Neural cell (in vitro differentiated cells): ENCODE measurements around the gene C1orf74. TPM values are rescaled to one million over a fixed set of nuclear protein-coding genes. Genes with fewer than 3 reads are reported as not detected.

Source experiments
- H2AFZ ChIP-seq: fragments of 200-600, 300-800 bp; sonication (generic), shearing (Covaris generic); 2 replicates; pipeline ENCODE4 v1.6.0; 2014; ENCODE audit warnings: low read depth, mild to moderate bottlenecking, antibody characterized with exemption, low read length, moderate library complexity
- H3F3A ChIP-seq: fragments of 200-600 bp; shearing (Covaris generic); 2 replicates; pipeline ENCODE4 v1.6.1; 2016; ENCODE audit warnings: mild to moderate bottlenecking, moderate library complexity, mixed read lengths, antibody characterized with exemption, low read length; ENCODE audit not compliant: insufficient read depth, poor library complexity, severe bottlenecking
- H3K27ac ChIP-seq: fragments of 200-600, 300-800 bp; sonication (generic), shearing (Covaris generic); 2 replicates; pipeline ENCODE4 v1.5.1; 2014; ENCODE audit warnings: mild to moderate bottlenecking, low read length, moderate library complexity
- H3K27me3 ChIP-seq: fragments of 300-800, 200-600 bp; sonication (generic), shearing (Covaris generic); 2 replicates; pipeline ENCODE4 v1.6.0; 2014; ENCODE audit warnings: mild to moderate bottlenecking, low read depth, low read length, moderate library complexity; ENCODE audit not compliant: insufficient read depth
- H3K36me3 ChIP-seq: fragments of 300-800, 200-600 bp; sonication (generic), shearing (Covaris generic); 2 replicates; pipeline ENCODE4 v1.5.1; 2014; ENCODE audit warnings: mild to moderate bottlenecking, antibody characterized with exemption, low read length, moderate library complexity; ENCODE audit not compliant: insufficient read depth
- H3K4me2 ChIP-seq: fragments of 300-800, 200-600 bp; sonication (generic), shearing (Covaris generic); 2 replicates; pipeline ENCODE4 v1.6.0; 2014; ENCODE audit warnings: mild to moderate bottlenecking, low read length
- H3K4me3 ChIP-seq: fragments of 300-800, 200-600 bp; sonication (generic), shearing (Covaris generic); 2 replicates; pipeline ENCODE4 v1.5.1; 2014; ENCODE audit warnings: mild to moderate bottlenecking, low read length, moderate library complexity
- H3K79me2 ChIP-seq: fragments of 200-600 bp; shearing (Covaris generic); replicated peaks from 2 replicates; pipeline ENCODE4 v1.6.0; 2014; ENCODE audit warnings: mild to moderate bottlenecking, low read length, moderate library complexity; ENCODE audit not compliant: insufficient read depth
- H3K9ac ChIP-seq: fragments of 300-800, 200-600 bp; sonication (generic), shearing (Covaris generic); 2 replicates; pipeline ENCODE4 v1.6.1; 2016; ENCODE audit warnings: mild to moderate bottlenecking, low read length, mixed read lengths
- H3K9me2 ChIP-seq: fragments of 200-600 bp; shearing (Covaris generic); 2 replicates; pipeline ENCODE4 v1.6.1; 2016; ENCODE audit warnings: mild to moderate bottlenecking, low read length, mixed read lengths; ENCODE audit not compliant: insufficient read depth
- H3K9me3 ChIP-seq: fragments of 200-600, 300-800 bp; sonication (generic), shearing (Covaris generic); 2 replicates; pipeline ENCODE4 v1.6.1; 2016; ENCODE audit warnings: mild to moderate bottlenecking, mixed run types, low read length, moderate library complexity, mixed read lengths
- H4K20me1 ChIP-seq: fragments of 200-600 bp; shearing (Covaris generic); 2 replicates; pipeline ENCODE4 v1.6.1; 2016; ENCODE audit warnings: mild to moderate bottlenecking, mixed run types; ENCODE audit not compliant: insufficient read depth
- EP300 ChIP-seq: fragments of 450-650 bp; conservative IDR thresholded peaks from 2 replicates; pipeline ENCODE4 v1.6.1; 2014; ENCODE audit warnings: antibody characterized with exemption, mild to moderate bottlenecking, moderate library complexity; ENCODE audit not compliant: poor library complexity, severe bottlenecking
- EZH2 ChIP-seq: fragments of 200-600, 300-800 bp; shearing (Covaris generic), sonication (generic); IDR thresholded peaks from 2 replicates; pipeline ENCODE4 v1.6.1; 2014; ENCODE audit warnings: antibody characterized with exemption, low read length, borderline replicate concordance, mild to moderate bottlenecking; ENCODE audit not compliant: insufficient read depth, poor library complexity, severe bottlenecking
- MXI1 ChIP-seq: fragments of 450-650 bp; conservative IDR thresholded peaks from 2 replicates; pipeline ENCODE4 v1.6.1; 2014; ENCODE audit warnings: antibody characterized with exemption, mild to moderate bottlenecking; ENCODE audit not compliant: poor library complexity, severe bottlenecking
- POLR2AphosphoS5 ChIP-seq: IDR thresholded peaks from 2 replicates; pipeline ENCODE4 v1.6.1; 2012
- RAD21 ChIP-seq: fragments of 450-650 bp; conservative IDR thresholded peaks from 2 replicates; pipeline ENCODE4 v1.6.1; 2014; ENCODE audit warnings: antibody characterized with exemption, mild to moderate bottlenecking, moderate library complexity
- SMC3 ChIP-seq: fragments of 450-650 bp; conservative IDR thresholded peaks from 2 replicates; pipeline ENCODE4 v1.6.1; 2014; ENCODE audit warnings: antibody characterized with exemption, mild to moderate bottlenecking, moderate library complexity; ENCODE audit not compliant: poor library complexity
- TAF1 ChIP-seq: IDR thresholded peaks from 2 replicates; pipeline ENCODE4 v1.6.1; 2012; ENCODE audit warnings: low read depth
- polyA plus RNA-seq: library from polyadenylated mRNA; depleted of rRNA; stranded (reverse); fragments of >200 nt; gene quantifications from 2 replicates; pipeline ENCODE4 v1.2.3, GENCODE V29; 2014
- TF ChIP-seq, protein P1 (sequence below): fragments of 450-650 bp; IDR thresholded peaks from 2 replicates; pipeline ENCODE4 v1.5.1; 2014; ENCODE audit warnings: antibody characterized with exemption, mild to moderate bottlenecking, moderate library complexity; ENCODE audit not compliant: poor library complexity, severe bottlenecking
- TF ChIP-seq, protein P2 (sequence below): IDR thresholded peaks from 2 replicates; pipeline ENCODE4 v1.6.1; 2012; ENCODE audit warnings: borderline replicate concordance

The C1orf74 gene
- polyA plus RNA-seq, 1 donor from 2014 or later = 1.4 TPM

DNA sequence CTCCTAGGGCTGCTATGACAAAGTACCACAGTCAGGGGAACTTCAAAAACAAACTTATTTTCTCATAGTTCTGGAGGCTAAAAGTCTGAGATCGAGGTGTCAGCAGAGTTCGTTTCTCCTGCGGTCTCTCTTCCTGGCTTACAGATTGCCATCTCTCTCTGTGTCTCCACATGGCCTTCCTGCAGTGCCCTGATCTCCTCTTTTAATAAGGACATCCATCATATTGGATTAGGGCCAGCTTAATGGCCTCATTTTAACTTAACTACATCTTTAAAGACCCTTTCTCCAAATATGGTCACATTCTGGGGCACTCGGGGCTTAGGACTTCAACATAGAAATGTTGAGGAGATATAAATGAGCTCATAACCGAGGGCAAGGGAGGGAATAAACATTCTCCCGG lies 12.2 kb downstream of the C1orf74 start:
- H3K79me2 ChIP-seq = no peaks in the 10 kb centered on the region
- H3F3A ChIP-seq = no peaks in the 10 kb centered on the region
- TF ChIP-seq RAD21 (no peak), MXI1 (no peak), TAF1 (no peak), EP300 (no peak), EZH2 (no peak), SMC3 (no peak), POLR2AphosphoS5 (no peak)
- TF ChIP-seq, protein P1, sequence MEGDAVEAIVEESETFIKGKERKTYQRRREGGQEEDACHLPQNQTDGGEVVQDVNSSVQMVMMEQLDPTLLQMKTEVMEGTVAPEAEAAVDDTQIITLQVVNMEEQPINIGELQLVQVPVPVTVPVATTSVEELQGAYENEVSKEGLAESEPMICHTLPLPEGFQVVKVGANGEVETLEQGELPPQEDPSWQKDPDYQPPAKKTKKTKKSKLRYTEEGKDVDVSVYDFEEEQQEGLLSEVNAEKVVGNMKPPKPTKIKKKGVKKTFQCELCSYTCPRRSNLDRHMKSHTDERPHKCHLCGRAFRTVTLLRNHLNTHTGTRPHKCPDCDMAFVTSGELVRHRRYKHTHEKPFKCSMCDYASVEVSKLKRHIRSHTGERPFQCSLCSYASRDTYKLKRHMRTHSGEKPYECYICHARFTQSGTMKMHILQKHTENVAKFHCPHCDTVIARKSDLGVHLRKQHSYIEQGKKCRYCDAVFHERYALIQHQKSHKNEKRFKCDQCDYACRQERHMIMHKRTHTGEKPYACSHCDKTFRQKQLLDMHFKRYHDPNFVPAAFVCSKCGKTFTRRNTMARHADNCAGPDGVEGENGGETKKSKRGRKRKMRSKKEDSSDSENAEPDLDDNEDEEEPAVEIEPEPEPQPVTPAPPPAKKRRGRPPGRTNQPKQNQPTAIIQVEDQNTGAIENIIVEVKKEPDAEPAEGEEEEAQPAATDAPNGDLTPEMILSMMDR = no peak
- TF ChIP-seq, protein P2, sequence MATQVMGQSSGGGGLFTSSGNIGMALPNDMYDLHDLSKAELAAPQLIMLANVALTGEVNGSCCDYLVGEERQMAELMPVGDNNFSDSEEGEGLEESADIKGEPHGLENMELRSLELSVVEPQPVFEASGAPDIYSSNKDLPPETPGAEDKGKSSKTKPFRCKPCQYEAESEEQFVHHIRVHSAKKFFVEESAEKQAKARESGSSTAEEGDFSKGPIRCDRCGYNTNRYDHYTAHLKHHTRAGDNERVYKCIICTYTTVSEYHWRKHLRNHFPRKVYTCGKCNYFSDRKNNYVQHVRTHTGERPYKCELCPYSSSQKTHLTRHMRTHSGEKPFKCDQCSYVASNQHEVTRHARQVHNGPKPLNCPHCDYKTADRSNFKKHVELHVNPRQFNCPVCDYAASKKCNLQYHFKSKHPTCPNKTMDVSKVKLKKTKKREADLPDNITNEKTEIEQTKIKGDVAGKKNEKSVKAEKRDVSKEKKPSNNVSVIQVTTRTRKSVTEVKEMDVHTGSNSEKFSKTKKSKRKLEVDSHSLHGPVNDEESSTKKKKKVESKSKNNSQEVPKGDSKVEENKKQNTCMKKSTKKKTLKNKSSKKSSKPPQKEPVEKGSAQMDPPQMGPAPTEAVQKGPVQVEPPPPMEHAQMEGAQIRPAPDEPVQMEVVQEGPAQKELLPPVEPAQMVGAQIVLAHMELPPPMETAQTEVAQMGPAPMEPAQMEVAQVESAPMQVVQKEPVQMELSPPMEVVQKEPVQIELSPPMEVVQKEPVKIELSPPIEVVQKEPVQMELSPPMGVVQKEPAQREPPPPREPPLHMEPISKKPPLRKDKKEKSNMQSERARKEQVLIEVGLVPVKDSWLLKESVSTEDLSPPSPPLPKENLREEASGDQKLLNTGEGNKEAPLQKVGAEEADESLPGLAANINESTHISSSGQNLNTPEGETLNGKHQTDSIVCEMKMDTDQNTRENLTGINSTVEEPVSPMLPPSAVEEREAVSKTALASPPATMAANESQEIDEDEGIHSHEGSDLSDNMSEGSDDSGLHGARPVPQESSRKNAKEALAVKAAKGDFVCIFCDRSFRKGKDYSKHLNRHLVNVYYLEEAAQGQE = no peak
- H3K9ac ChIP-seq = no peak overlapping the region
- H4K20me1 ChIP-seq = no peaks in the 10 kb centered on the region
- no peaks in the 10 kb centered on the region for H3K27me3 ChIP-seq
- H3K4me3 ChIP-seq = no peak overlapping the region
- H3K27ac ChIP-seq = no peak overlapping the region
- H2AFZ ChIP-seq = no peak overlapping the region
- no peak overlapping the region for H3K4me2 ChIP-seq
- no peaks in the 10 kb centered on the region for H3K36me3 ChIP-seq
- no peaks in the 10 kb centered on the region for H3K9me3 ChIP-seq
- no peaks in the 10 kb centered on the region for H3K9me2 ChIP-seq

DNA sequence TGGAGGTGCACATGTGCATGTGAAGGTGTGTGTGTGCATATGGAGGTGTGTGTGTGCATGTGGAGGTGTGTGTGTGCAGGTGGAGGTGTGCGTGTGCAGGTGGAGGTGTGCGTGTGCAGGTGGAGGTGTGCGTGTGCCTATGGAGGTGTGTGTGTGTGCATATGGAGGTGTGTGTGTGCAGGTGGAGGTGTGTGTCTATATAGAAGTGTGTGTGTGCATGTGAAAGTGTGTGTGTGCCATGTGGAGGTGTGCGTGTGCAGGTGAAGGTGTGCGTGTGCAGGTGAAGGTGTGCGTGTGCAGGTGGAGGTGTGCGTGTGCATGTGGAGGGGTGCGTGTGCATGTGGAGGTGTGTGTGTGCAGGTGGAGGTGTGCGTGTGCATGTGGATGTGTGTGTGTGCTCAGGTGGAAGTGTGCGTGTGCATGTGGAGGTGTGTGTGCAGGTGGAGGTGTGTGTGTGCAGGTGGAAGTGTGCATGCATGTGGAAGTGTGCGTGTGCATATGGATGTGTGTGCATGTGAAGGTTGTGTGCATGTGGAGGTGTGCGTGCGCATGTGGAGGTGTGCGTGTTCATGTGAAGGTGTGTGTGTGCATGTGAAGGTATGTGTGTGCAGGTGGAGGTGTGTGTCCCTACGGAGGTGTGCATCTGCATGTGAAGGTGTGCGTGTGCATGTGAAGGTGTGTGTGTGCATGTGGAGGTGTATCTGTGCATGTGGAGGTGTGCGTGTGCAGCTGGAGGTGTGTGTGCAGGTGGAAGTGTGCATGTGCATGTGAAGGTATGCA lies 13.5 kb downstream of the C1orf74 start:
- no peak overlapping the region for H3K9ac ChIP-seq
- H3K79me2 ChIP-seq = no peaks in the 10 kb centered on the region
- TF ChIP-seq, protein P1 = no peak
- TF ChIP-seq MXI1 = no peak
- no peak overlapping the region for H3K4me3 ChIP-seq
- no peaks in the 10 kb centered on the region for H3F3A ChIP-seq
- no peaks in the 10 kb centered on the region for H3K27me3 ChIP-seq
- no peak overlapping the region for H3K4me2 ChIP-seq
- no peaks in the 10 kb centered on the region for H4K20me1 ChIP-seq
- no peaks in the 10 kb centered on the region for H3K9me3 ChIP-seq
- no peaks in the 10 kb centered on the region for H3K9me2 ChIP-seq
- H3K27ac ChIP-seq = no peak overlapping the region
- no peaks in the 10 kb centered on the region for H3K36me3 ChIP-seq
- no peak overlapping the region for H2AFZ ChIP-seq
